HG03097 (cell line): ENCODE measurements around the gene SRP9.

Source experiments
- ATAC-seq: cut with Tn5 transposase; IDR thresholded peaks from one replicate; pipeline ENCODE4 v1.9.1; 2021; ENCODE audit not compliant: unreplicated experiment, low FRiP score

SRP9 gene, protein sequence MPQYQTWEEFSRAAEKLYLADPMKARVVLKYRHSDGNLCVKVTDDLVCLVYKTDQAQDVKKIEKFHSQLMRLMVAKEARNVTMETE

DNA sequence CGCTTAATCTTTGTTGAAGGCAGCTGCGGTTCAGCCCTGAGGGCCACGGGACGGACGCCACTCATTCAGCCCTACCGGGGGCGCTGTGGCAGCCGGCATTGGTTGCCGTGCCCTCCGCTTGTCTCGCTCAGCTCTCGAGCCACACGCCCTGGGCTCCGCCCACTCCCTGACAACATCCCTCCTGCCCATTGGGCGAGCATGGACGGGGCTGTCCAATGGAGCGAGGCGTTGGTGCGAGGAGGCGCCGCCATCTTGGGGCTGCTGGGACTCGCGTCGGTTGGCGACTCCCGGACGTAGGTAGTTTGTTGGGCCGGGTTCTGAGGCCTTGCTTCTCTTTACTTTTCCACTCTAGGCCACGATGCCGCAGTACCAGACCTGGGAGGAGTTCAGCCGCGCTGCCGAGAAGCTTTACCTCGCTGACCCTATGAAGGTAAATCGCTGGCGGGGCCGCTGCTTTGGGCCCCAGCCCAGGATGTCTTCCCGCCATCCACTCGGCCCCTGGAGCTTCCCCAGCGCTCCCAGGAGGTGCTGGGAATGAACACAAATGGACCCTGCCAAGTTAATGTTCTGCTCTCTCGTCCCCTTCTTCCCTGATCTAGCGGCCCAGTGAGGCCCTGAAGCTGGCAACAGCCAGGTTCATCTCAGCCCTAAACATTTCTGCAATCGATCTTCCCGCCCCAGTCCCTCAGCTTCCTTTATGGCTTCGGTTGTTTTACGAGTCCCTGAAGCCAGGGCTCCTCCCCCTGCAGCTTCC, at the start of gene SRP9:
TSS of gene SRP9 (plus strand) at position 244 of the 754 bp plus-strand sequence. CDS start at position 359, 115 bp downstream.
- ATAC-seq, result peak; percentile 99

DNA sequence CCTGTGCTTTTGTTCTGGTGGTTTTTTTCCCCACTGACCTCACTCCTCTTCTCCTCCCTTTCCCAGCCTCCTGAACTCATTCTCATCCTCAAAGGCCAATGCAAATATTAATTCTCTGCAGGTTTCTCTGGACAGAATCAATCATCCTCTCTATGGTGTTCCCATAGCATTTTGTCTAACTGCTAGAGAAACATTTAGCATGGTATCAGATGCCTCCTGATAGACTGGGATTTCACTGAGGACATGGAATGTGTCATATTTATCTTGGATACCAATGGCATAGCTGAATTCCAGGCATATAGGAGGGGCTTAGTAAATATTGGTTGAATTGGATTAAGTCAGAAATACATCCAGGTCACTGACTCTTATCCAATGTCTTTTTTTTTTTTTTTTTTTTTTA, 46.1 kb upstream of the SRP9 start:
- no peak for ATAC-seq

DNA sequence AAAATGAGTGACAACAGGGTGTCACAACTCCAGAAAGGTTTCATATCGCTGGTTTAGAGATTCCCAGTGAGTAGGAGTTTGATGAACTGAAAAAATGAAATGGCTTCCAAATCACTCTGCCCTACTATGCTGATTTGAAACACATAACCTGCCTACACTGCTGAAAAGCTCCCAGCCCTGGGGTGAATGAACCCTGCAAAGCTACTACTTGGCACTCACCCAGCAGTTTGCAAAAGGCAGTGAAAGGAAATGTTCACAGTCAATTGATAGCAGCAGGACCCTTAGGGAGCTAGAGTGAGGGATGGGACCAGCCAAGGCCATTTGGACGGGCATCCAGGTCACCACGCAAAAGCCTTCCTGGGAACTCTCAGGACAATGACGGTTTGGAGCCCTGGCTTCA, 44.4 kb upstream of the SRP9 start:
- ATAC-seq, result no peak

DNA sequence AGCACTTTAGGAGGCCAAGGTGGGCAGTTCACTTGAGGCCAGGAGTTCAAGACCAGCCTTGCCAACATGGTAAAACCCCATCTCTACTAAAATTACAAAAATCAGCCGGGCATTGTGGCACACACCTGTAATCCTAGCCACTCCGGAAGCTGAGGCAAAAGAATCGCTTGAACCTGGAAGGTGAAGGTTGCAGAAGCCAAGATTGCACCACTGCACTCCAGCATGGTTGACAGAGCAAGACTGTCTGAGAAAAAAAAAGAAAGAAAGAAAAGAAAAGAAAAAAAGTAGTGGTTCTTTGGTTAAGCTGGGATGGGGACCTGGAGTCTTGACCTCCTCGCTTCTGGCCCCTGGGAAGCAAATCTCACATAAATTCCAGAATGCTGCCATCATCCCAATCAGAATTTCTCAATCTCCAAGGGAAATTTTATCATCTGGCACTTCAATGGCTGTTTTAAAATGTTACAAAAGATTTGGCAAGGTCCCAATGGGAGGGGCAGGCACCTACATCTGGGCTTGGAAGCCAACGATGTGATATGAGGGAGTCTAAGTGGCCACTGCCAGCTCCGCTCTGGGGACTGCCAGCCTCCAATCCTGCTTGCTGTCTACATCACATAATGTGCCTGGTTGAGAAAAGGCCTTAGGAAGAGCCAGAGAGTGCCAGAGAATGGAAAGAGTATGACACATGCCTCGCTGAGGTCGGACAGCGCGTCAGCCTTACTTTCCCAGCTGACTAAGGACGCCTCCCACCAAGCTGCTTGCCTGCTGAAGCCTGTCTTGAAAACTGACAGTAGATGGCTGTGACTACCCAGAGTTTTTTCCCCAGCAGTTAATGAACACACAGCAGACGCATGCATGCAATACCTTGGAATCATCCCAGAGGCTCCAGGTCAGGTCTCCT, 42.1 kb upstream of the SRP9 start:
- ATAC-seq, result no peak

DNA sequence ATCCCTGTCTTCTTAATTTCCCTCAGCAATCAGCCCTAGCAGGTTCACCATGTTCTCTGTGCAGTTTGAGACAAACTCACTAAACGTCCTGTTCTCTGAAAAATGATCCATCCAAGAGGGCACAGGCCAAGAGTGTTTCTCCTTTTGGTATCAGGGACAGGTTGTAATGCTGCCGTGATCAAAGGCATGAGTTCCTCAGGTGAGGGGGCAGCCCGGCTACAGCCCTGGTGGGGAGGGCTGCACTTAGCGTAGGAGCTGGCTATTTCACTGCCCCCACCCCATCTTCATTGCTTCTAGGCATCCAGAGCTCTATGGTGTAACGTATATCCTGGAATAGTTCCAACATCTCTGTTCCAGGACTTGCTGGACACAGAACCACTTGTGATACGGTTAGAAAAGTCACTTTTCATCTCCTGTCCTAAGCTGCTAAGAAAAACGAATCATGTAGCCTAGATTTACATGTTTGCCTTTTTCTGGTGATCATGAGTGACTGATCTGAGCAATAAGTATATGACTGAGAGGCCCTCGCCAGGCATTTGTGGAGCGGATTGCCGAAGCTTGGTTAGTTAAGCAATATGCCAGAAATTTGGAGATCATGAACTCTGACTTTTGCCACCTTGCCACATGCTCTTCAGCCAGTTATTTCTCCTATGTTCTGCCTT, 41.1 kb upstream of the SRP9 start:
- ATAC-seq, result no peak

DNA sequence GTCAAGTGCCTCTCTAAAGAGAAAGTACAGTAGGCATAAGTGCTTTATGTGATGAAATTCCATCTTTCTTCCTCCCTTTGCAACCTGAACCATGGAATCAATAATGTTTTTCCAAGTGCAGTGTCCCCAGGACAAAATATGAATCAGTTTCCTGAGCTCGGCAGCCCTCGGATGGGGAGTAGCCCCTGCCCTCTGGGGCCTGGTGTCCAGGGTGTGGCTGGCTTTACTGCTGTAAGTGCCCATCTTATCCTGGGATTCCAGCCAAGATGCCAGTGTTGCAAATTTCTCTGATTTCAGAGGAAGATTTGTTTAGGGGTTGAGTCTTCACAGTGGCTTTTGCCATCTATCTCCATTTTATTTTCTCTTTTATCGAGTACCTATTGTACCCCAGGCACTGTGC, 40.5 kb upstream of the SRP9 start:
- ATAC-seq, result no peak

DNA sequence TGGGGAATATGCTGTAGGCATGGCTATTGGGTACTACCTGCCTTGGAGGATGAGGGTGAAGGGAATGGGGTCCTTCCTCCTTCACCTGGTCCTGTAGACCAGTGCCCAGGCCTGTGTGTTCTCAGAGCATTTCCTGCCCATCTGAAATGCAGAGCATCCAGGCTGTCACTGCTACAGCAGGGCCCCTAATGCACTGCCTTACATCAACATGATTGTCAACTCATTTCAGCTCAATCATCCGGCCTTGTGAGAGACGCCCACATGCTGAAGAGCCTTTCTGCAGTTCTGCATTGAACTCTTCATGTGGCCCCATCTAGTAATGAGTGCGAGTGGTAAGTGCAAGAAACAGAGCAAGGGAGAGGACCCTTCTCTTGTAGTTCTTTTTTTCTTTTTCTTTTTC, 39.8 kb upstream of the SRP9 start:
- ATAC-seq, result no peak

DNA sequence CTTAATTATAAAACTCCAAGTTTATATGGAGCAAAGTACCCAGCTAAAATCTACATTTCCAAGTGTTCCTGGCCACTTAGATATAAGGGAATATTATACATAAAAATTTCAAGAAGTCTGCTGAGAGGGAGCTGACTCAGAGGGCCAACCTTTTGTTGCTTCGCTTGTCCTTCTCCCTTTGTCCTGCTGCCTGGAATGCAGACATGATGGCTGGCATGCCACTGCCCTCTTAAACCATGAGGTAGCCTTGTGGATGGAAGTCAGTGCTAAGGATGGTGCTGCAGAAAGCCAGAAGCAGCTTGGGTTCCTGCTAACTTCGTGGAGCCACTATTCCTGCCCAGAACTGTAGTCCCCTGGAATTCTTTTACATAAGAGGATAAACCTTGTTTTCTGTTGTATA, 38.9 kb upstream of the SRP9 start:
- ATAC-seq, result no peak

DNA sequence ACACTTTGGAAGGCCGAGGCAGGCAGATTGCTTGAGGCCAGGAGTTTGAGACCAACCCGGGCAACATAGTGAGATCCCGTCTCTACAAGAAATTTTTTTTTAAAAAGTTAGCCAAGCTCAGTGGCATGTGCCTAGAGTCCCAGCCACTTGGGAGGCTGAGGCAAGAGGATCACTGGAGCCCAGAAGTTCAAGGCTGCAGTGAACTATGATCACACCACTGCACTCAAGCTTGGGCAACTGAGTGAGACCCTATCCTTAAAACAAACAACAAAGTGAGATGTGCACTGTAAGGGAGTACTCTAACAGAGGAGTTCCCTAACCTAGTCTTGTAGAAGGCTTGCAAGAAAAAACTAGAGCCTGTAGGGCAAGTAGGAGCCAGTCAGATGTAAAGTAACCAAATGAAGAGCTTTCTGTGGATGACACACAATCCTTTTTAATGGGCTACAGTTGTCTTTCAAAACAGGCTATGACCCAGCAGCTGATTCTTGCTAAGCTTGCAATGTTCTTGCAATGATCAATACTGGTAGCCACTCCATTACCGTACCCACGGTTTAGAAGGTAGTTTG, 38.0 kb upstream of the SRP9 start:
- no peak for ATAC-seq

DNA sequence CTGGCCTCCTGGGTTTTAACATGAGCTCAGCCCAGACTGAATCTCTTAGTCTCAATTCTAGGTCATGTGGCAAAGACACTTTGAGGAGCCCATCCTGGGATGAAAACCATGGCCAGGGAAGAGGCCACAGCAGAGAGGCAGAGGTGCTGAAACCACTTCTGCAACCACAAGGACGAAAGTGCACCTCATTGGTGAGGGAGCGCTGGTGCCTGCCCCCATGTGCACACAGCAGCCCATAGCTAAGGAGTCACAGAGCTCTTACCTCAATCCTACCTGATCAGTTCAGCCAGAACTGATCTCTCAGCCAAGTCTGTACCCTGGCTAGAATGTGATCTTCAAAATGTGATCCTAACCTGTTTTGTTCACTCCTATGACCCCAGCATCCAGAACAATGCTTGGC, 32.9 kb upstream of the SRP9 start:
- no peak for ATAC-seq

DNA sequence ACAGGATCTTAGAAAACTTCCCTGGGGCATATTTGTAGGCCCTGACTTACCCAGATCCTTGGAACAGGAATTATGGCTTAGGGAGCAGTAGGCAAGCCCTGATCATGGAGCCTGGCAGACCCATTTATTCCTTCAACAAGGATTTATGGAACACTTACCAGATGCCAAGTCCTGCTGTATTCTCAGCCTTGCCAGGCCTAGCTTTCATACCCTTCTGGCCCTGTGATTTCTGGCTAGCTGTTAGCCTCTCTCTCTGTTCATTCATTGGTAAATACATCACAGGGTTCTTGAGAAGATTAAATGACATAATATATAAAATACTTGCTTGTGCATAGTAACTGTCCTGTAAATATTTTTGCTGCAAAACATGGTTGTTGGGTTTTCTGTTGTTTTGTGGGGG, 32.4 kb upstream of the SRP9 start:
- no peak for ATAC-seq

DNA sequence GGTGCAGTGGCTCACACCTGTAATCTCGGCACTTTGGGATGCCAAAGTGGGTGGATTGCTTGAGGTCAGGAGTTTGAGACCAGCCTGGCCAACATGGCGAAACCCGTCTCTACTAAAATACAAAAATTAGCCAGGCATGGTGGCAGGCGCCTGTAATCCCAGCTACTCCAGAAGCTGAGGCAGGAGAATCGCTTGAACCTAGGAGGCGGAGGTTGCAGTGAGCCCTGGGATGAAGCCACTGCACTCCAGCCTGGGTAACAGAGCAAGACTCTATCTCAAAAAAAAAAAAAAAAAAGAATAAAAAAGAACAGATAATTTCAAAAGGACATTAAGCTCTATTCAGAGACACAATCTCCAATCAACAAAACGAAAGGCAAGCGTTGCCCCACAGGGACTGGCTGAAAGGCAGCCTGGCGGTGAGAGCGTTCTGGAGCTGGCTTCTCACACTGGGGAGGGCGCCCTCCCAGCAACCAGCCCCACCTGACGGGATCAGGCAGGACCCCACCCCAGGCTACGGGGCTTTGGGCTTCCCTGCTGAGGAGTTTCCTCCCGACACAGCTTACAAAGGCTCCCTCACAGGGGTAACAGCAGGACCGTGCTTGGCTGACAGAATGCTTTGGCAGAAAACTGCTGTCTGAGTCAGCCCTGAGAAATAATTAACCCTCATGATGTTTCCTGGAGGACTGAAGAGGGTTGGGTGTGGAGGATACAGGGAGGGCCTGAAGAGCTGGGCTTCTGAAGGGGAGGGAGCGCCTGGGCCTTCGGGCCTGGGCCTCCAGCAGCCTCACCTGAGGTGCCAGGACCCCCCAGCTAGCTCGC, 31.1 kb upstream of the SRP9 start:
- no peak for ATAC-seq

DNA sequence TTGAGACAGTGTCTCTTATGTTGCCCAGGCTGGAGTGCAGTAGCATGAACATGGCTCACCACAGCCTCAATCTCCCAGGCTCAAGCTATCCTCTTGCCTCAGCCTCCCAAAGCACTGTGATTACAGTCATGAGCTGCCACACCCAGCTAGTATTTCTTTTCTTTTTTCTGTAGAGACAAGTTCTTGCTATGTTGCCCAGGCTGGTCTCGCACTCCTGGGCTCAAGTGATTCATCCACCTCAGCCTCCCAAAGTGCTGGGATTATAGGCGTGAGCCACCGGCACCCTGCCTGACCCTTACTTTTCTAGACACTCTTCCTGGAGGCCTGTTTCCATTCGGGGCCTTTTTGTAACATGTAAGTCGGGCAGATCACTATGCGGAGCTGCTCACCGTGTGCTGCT, 30.1 kb upstream of the SRP9 start:
- ATAC-seq, result no peak

DNA sequence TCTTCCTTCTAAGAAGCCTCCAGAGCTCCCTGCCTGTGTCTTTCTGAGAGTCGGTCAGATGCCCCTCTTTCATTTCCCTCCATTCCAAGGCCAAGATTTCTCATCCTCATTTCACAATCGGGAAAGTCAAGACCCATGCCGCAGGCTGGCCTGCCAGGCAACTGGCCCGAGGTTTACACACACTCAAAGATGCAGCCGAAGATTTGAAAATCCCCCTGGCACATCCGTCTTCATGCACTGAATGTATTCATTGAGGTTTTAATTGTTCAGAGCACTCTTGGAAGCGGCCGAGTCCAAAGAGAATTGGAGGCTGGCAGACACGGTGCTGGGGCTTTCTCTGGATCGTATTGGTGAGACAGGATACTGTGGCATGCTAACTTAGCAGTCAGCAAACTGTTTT, 29.1 kb upstream of the SRP9 start:
- no peak for ATAC-seq

DNA sequence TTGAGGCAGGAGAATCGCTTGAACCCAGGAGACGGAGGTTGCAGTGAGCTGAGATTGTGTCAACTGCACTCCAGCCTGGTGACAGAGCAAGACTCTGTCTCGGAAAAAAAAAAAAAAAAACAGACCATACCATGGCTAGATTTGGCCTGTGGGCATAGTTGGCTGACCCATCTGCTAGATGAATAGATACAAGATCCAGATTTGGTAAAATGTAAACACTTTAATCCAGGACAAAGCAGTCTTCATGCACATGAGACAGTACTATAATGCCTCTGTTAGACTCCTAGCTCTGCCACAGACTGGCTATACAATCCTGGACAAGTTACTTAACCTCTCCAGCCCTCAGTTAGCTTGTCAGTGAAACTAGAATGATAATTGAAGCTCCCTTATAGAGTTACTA, 27.9 kb upstream of the SRP9 start:
- no peak for ATAC-seq

DNA sequence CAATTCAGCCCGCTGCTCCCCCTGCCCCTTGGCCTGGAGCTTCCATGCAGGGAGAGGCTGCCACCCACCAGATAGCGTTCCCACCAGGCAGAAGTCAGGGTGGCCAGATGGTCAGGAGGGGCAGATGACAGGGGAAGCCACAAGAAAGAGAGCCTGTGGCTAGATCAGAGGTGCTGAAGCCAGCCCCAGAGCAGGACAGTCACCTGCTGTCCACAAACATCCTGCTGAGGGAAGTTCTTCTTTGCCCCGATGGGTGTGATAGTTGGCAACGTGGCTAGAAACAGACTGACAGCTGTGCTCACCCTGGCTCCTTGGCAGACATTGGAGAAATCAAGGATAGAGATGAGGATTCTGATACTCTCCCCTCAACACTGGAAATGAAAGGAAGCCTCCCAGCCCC, 27.2 kb upstream of the SRP9 start:
- no peak for ATAC-seq

DNA sequence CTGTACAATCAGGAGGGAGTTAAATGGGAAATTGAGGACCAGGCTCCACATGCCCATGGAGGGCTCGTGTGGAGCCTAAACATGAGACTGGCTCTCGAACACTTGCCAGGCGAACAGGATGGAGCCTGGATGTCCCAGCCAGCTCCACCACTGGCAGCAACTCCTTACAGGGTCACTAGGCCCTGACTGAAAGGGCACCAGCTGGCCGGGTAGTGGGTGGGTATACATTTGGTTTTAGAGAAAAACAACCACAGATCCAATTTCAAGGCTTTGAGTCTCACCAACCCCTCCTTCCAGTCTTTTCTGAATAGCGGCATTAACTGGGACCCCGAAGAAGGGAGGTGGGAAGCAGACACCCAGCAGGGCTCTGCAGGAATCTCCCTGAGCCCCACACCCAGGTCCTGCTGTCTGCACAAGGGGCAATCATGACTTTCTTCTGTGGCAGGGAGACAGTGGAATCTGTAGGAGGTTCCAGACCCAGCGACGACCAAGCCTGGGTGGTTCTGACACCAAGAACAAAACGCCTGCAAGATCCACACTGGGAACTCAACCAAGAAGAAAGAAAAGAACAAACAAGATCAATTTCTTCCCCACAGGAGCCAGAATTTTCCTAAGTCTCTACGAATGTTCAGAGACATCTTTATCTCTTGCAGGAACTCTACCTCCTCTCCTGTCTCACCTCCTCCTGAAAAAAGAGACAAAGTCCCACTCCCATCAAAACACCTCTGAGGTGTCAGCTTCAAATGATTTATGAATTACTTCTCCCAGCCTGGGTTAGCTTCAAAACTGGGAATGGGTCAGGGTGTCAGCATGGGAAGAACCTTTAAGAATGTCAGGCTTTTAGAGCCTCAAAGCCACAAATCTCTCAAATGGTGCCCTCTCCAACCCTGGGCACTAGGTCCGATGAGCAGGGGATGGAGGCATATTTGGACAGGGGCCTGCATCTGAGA, 26.5 kb upstream of the SRP9 start:
- ATAC-seq, result no peak

DNA sequence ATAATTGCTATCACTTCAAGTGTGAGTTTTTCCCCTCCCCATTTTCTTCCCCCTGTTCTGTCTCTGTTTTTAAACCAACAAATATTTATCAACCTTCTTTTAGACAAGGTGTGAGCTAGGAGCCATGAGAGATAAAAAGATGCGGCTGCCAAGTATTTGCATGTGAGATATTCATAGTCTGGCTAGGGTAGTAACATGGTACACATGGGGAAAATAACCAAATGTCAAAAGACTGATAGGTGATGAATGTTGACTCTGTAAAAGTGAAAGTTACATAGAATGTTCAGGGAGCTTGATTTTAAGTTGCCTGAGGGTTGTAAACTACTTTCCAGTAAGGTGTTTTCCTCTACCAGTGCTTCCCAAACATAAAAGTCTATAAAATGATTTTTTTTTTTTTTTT, 25.4 kb upstream of the SRP9 start:
- ATAC-seq, result no peak
